PC-9 (cell line): ENCODE results near the gene ANKRD11.
"Not testable (repeated sequence)": the region's sequence is repeated elsewhere in the genome, so short reads cannot be mapped to it uniquely, and the experiment has no call there.

Source experiments
- EZH2 ChIP-seq: fragments of 200-600 bp; sonication (generic); IDR thresholded peaks from 2 replicates; pipeline ENCODE4 v1.8.0; 2017; ENCODE audit warnings: antibody characterized with exemption, low read depth
- TF ChIP-seq, protein P1 (sequence below): fragments of 200-600 bp; sonication (generic); conservative IDR thresholded peaks from 2 replicates; pipeline ENCODE4 v1.6.1; 2017; ENCODE audit warnings: mixed run types, antibody characterized with exemption, mild to moderate bottlenecking, moderate library complexity

GRCh38 chr16:89306457-89307420 lies 183.6 kb downstream of the ANKRD11 start:
- TF ChIP-seq, protein P1, sequence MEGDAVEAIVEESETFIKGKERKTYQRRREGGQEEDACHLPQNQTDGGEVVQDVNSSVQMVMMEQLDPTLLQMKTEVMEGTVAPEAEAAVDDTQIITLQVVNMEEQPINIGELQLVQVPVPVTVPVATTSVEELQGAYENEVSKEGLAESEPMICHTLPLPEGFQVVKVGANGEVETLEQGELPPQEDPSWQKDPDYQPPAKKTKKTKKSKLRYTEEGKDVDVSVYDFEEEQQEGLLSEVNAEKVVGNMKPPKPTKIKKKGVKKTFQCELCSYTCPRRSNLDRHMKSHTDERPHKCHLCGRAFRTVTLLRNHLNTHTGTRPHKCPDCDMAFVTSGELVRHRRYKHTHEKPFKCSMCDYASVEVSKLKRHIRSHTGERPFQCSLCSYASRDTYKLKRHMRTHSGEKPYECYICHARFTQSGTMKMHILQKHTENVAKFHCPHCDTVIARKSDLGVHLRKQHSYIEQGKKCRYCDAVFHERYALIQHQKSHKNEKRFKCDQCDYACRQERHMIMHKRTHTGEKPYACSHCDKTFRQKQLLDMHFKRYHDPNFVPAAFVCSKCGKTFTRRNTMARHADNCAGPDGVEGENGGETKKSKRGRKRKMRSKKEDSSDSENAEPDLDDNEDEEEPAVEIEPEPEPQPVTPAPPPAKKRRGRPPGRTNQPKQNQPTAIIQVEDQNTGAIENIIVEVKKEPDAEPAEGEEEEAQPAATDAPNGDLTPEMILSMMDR, result not testable (repeated sequence)
- not testable (repeated sequence) for TF ChIP-seq EZH2
